Tibial nerve (tissue), 4 donors: ENCODE measurements around the gene ACADSB.

Experiments
- EP300 ChIP-seq, 2 donors: sonication (generic); formaldehyde crosslinking; IDR thresholded peaks; one replicate each; pipeline ENCODE4 v1.6.1; 2017; ENCODE audit warnings: antibody characterized with exemption in 2 of 2, mild to moderate bottlenecking in 1 of 2
- TF ChIP-seq, protein P1 (sequence below), 5 experiments: fragments of 200-600 bp in 3 of 5; fragments of 450-650 bp in 2 of 5; sonication (generic) in 3 of 5; IDR thresholded peaks; one replicate each; pipeline ENCODE4 v1.5.1; 2016 to 2019; ENCODE audit warnings: antibody characterized with exemption in 5 of 5, mild to moderate bottlenecking in 3 of 5, moderate library complexity in 2 of 5

DNA sequence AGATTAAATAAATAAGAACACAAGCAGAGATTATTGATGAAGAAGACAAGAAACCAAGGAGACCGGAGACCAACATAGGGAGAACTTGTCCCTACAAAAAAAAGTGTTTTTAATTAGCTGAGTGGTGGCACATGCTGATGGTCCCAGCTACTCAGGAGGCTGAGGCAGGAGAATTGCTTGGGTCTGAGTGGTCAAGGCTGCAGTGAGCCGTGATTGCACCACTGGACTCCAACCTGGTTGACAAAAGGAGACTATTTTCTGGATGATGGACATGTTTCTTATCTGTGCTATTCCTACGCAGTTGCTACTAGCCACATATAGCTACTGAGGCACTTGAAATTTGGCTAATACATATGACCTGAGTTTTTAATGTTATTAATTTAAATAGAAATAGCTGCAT is 9.9 kb upstream of the ACADSB start:
- TF ChIP-seq, protein P1, sequence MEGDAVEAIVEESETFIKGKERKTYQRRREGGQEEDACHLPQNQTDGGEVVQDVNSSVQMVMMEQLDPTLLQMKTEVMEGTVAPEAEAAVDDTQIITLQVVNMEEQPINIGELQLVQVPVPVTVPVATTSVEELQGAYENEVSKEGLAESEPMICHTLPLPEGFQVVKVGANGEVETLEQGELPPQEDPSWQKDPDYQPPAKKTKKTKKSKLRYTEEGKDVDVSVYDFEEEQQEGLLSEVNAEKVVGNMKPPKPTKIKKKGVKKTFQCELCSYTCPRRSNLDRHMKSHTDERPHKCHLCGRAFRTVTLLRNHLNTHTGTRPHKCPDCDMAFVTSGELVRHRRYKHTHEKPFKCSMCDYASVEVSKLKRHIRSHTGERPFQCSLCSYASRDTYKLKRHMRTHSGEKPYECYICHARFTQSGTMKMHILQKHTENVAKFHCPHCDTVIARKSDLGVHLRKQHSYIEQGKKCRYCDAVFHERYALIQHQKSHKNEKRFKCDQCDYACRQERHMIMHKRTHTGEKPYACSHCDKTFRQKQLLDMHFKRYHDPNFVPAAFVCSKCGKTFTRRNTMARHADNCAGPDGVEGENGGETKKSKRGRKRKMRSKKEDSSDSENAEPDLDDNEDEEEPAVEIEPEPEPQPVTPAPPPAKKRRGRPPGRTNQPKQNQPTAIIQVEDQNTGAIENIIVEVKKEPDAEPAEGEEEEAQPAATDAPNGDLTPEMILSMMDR (IDR thresholded peaks at IDR 0.05), result no peak
- TF ChIP-seq EP300 (IDR thresholded peaks at IDR 0.05), result no peak
